Stimulated activated CD4-positive, alpha-beta T cell treated with anti-CD3 and anti-CD28 coated beads, Interleukin-4, amount 100 ng/mL, for 1 hour (primary cell): ENCODE data around the gene POMT2.
A peak's percentile ranks its signal among the peaks of the same experiment; 100 is the strongest.
"Not testable (repeated sequence)": the region's sequence is repeated elsewhere in the genome, so short reads cannot be mapped to it uniquely, and the experiment has no call there.

Experiments used
- DNase-seq: peaks from one replicate; pipeline ENCODE4 v3.0.0-alpha.2; 2020

The POMT2 gene, protein sequence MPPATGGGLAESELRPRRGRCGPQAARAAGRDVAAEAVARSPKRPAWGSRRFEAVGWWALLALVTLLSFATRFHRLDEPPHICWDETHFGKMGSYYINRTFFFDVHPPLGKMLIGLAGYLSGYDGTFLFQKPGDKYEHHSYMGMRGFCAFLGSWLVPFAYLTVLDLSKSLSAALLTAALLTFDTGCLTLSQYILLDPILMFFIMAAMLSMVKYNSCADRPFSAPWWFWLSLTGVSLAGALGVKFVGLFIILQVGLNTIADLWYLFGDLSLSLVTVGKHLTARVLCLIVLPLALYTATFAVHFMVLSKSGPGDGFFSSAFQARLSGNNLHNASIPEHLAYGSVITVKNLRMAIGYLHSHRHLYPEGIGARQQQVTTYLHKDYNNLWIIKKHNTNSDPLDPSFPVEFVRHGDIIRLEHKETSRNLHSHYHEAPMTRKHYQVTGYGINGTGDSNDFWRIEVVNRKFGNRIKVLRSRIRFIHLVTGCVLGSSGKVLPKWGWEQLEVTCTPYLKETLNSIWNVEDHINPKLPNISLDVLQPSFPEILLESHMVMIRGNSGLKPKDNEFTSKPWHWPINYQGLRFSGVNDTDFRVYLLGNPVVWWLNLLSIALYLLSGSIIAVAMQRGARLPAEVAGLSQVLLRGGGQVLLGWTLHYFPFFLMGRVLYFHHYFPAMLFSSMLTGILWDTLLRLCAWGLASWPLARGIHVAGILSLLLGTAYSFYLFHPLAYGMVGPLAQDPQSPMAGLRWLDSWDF

DNA sequence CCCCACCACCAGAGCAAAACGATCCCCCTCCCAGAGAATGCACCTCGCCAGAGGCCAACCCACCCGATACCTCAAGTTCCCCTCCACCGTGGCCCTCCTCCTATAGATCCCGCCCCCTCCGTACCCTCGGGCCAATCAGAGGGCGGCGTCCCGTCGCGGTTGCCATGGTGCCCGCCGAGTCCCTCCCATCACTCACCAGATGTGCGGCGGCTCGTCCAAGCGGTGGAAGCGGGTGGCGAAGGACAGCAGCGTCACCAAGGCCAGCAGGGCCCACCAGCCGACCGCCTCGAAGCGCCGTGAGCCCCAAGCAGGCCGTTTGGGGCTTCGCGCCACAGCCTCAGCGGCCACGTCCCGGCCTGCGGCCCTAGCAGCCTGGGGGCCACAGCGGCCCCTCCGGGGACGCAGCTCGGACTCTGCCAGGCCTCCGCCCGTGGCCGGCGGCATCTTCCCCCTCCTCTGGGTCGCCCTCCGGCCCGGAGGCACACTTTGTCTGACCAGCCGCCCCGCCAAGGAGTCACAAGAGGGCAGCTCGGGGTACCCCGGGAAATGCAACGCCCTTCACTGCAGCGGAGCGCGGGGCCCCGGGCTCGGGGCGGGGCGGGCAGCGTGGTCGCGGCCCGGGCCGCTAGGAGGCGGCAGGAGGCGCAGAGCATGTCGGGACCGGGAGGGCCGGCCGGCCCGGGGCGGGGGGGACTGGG, at the start of gene POMT2:
TSS of gene POMT2 (minus strand) at position 646 of the 698 bp plus-strand sequence. CDS start at position 444, 202 bp downstream.
- DNase-seq: peak; percentile 90

DNA sequence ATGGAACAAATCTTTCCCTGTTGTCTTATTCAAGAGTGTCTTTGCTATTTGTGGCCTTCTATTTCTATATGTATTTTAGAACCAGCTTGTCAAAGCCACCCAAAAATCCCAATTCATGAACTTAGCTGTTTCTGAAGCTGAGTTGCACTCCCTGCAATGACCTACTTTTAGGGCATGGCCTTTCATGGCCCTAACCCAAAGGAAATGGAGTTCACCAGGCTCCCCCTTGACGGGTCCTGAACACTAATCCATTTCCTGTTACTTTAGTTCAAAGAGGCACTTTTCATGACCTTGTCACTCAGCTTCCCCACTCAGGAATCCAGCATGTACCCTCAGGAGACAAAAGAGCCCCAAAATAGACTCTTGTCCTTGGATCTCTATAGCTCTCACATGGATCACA, 48.6 kb upstream of the POMT2 start:
- DNase-seq: no peak

DNA sequence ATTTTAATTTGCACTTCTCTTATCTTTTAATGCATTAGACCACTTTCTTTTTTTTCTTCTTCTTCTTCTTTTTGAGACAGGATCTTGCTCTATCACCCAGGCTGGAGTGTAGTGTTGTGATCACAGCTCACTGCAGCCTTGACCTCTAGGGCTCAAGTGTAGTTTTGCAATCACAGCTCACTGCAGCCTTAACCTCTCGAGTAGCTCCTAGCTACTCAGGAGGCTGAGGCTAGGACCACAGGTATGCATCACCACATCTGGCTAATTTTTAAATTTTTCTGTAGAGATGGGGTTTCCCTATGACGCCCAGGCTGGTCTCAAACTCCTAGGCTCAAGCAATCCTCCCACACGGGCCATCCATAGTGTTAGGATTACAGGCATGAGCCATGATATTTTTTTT, 43.5 kb upstream of the POMT2 start:
- DNase-seq: no peak

DNA sequence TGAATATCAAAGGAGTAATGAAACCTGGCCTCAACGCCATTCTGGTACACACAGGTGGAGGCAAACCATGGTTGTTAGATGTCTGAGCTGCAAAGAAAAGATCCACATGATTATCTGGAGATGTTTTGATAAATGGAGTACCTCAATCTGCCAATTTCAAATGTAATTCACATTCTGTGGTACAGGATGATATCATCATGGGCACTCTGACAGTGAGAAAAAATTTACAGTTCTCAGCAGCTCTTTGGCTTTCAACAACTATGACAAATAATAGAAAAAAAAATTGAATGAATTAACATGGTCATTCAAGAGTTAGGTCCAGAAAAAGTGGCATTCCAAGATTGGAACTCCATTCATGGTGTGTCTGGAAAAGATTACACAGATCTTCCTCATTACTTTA, 38.9 kb upstream of the POMT2 start:
- no peak for DNase-seq

DNA sequence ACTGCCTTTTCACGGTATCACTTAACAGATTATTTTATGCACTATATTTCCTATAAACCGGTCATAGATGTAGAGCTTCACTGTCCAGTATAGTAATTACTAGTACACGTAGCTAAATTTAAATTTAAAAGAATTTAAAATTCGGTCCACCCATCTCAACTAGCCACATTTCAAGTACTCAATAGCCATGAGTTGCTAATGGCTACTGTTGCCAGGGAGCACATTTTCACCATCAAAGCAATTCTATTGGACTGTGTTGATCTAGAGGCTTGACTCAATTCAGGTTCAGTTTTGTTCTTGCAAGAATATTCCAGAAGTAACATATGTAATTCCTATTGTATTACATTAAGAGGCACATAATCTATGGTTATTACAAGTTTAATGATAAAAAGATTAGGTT, 36.2 kb upstream of the POMT2 start:
- DNase-seq: no peak

DNA sequence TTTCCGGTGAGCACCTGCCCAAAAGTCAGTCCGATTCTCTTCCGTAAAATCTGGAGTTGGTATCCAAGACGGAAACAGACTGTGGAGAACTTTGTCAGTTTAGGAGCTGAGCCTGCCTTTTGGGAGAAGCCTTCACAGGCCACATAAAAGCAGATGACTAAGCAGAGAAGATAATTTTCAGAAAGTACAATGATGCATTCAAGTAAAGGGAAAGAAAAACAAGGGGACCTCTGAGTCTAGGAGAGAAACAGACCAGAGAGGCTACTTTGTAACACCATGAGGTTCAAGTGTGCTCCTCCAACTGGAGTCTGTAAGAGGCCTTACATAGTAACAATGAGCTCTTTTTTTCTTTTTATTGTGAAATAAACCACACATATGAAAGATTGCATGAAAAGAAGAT, 35.1 kb upstream of the POMT2 start:
- DNase-seq: no peak

DNA sequence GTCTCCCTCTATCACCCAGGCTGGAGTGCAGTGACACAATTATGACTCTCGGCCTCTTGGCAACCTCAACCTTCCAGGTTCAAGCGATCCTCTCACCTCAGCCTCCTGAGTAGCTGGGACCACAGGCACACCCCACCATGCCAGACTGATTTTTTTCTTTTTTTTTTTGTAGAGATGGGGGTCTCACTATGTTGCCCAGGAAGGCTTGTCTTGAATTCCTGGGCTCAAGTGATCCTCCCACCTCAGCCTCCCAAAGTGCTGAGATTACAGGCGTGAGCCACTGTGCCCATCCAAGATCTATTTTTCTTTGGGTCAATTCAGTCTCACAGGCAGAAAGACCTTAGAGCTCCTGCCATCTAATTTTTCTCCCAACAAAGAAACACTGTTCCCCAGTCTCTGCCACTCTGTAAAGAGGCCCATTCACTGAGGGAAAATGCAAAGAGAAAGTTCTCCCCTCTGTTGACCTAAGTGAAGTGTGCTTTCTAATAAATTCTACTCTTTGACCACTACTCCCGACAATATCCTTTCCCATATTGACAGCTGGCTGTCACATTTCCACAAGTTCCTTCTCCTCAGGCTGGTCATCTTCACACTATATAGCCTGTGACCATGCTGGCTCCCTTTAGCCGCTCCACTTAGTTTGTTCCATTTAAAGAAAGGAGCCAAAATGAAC, 32.9 kb upstream of the POMT2 start:
- no peak for DNase-seq

DNA sequence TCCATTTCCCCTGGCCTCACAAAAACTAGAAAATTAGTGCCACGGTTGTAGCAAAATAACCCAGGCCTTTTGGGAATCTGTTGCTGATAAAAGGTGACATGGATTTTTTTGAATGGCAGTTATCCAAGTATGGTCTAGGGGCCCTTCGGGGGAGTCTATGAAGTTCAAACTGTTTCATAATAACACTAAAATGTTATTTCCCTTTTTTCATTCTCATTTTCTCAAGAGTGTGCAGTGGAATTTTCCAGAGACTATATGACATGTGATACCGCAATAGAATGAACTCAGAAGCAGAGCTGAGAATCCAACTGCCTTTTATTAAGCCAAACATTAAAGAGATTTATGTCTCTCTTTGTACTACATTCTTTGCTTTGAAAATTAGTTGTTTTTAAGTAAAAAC, 27.1 kb upstream of the POMT2 start:
- no peak for DNase-seq

DNA sequence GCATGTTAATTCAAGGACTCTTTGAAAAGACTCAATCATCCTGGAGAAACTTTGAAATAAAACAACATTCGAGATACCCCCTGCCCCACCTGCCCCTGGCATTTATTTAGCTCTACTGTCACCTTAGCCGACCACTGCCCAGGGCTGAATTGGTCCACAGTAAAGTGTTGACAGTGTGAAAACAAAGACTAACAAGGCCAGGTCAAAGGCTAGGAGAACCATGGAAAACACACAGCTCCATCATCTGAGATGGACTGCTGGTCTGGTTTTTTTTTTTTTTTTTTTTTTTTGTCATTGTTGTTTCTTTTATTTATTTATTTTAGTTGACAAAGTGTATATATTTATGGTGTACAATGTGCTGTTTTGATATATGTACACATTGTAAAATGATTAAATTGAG, 25.8 kb upstream of the POMT2 start:
- DNase-seq: no peak

DNA sequence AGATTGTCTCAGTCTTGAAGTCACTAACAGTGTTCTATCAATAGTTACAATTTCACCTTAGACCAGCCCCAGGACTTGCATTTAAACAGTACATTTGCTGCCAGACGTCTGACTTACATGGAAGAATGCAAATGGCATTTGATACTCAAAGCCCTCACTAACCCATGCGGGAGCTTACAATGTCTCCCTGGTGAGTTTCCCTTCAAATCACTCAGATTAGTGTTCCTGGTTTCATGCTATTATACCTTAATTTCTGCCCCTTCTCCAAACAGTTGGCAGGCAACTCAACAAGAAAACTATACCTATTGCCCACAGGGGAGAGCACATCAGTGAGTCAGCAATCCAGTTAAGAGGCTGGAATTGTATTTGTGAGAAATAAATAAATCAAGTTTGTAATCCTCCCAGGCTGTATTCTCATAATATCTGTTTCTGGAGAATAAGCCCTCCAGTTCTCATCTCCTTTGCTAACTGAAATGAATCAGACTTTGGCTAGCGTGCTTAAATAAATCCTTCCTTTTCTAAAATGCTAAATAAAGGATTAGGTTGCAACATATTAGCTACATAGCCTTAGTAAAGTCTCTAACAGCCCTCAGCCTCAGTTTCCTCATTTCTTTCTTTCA, 23.8 kb upstream of the POMT2 start:
- no peak for DNase-seq

DNA sequence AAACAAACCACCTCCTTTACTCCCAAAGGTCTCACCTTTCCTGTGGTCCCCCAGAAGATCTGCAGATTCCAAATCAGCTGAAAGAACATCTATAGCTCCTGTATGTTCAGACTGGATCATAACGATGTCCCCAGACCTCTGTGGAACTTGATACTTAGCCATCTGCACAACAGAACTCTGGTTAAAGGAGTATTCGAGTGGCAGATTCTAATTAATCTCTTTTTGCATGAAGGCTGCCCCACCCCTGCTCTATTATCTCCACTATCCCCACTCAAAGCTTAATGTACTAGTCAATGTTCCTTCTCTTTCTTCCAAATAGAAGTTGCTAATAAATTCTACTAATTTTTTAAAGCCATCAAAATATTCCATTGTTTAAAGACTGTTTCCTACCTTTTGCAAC, 23.0 kb upstream of the POMT2 start:
- no peak for DNase-seq

DNA sequence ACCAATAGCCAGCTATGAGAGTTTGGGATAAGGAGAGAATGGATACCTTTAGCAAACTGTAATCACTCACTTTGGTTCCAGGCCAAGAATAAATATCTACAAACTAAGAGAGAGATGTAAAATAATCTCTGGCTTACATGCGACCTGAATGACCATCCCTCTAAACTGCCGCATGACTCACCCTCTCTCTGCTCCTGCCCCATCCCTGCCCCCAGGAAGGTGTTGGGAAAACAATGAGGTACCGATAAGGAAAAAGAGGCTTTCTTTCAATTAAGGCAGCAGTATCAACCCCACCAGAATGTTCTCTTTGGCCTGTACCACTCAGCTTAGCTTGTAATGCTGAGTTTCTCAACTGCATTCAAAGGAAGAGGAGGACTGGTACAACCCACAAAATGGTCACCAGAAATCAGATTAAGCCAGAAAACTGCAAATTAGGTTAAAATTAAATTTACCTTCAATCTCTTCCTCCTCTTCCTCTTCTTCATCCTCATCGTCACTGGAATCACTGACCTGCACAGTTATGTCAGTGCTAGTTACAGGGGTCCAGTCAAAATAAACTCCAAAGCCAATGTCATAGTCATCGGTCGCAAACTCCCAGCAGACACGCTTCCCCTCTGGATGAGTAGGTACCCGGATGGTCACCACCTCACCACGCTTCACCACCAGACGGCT, 22.2 kb upstream of the POMT2 start:
- DNase-seq: no peak

DNA sequence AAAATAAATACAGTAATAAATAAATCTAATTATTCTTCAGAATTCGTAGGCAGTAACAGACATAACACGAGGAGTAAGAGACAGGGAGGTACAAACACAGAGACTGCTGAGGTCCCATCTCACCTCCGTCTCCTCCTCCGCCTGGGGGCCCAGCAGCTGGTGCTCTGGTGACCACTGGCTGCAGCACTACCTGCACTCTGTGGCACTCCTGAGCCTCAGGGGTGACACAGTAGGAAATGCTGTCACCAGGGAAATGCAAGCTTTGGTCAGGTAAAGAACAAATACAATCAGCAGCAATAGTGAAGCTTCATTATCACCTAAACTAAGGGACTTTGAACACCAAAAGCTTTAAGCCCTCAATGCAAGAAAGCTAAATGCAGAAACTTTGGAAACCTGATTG, 19.7 kb upstream of the POMT2 start:
- DNase-seq: no peak

DNA sequence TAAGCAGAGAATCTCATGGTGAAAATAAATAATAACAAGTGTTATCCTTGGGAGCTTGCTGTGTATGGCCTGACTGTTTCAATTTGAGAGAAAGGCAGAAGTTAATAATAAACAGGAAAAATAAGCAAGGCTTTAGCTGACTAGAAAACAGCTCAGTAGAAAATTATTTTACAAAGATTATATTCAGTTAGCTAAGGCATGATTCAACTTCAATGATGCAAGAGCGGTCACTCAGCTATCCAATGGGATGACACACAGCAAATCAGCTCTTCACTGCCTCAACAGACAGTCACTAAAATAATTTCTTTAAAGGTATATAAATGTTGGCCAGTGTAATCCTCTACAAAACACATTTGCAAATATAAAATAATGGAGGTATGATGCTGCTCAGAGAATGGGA, 18.7 kb upstream of the POMT2 start:
- no peak for DNase-seq

DNA sequence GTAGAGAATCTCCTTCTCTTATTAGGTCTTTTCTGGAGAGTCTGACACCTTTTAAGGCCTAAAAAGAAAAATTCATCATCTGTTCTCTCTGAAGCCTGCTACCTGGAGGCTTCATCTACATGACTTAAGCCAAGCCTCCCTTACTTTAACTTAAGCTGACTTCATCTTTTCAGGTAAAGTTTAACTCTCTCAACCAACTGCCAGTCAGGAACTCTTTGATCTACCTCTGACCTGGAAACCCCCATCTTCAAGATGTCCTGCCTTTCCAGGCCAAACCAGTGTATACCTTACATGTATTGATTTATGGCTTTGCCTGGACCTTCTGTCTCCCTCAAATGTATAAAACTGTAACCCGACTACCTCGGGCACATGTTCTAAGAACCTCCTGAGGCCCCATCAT, 17.6 kb upstream of the POMT2 start:
- DNase-seq: no peak

DNA sequence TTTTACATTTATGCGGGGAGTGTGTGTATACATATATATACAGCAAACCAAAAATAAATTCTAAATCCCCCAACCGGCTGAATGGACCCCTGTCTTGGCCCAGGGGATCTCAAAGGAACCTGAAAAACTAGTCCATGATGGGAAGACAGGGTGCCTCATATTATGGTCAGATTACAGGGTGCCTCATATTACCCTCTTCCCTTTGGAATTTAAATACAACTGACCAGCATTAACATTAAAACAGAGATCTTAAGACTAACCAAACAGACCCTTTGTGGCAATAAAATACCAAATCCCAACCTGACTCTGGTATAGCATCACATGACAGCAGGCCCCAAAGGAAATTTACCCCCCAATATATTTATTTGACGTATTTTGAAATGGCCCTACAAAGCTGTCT, 17.2 kb upstream of the POMT2 start:
- DNase-seq: no peak

DNA sequence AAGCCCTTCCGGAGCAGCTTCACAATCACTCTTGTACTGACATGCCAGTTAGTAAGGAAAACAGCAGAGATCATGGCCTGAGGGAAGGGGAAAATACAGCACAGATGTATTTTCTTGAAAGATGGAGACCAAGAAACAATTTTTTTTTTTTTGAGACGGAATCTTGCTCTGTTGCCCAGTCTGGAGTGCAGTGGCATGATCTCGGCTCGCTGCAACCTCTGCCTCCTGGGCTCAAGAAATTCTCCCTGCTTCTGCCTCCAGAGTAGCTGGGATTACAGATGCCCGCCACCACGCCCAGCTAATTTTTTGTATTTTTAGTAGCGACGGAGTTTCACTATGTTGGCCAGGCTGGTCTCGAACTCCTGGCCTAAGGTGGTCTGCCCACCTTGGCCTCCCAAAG, 16.6 kb upstream of the POMT2 start:
- DNase-seq: not testable (repeated sequence)

DNA sequence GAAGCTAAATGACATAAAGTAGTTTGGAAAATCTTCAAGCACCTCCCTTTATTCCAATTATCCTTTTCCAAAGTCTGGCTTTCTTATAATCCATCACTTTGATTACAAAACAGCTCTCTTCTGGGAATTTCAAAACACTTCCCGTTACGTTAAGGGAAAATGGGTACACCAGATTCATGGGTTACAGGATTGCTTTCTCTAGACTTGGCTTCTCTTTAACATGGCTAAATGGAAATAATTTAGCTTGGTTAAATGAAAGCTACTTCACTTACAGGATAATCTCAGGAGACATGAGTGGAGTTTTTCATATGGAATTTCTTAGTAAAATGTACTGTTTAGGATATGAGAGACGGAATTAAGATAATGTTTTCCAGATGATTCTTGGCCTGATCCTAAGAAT, 14.9 kb upstream of the POMT2 start:
- no peak for DNase-seq

DNA sequence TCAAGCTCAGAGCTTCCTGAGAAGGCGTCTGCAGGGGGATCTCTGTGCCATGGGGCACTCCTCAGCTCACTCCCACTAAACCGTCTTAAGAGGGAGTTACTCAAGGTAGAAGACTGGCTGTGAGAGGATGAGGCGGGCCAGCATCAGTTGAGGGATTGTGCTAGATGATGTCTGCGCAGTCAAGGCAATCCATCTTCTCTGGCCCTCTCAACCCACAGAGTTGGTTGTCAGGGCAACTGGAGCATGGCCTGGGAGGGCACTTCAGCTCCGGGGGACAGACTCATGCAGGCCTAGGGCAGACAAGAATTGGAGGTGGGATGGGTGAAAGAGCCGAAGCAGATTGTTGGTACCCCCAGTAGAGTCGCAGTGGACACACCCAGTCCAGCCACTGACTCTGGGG, 9.2 kb upstream of the POMT2 start:
- DNase-seq: no peak

DNA sequence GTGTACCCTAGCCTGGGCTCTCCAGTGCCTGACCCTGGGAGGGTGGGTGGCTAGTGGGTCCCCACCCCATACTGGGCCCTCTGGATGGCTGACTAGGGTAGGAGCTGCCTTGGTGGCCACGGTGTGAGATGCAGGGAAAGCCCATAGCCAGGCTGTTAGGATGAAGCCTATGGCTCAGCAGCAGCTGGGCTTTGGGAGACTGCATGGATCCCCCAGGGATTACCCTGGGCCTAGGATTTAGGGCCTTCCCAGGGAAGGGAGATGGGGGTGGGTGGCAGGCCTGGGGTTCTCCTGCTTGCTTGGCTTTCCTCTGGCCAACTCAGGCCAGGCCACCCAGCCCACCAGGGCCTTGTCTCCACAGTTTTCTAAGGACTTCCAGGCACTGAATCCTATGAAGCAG, 6.4 kb upstream of the POMT2 start:
- DNase-seq: no peak

DNA sequence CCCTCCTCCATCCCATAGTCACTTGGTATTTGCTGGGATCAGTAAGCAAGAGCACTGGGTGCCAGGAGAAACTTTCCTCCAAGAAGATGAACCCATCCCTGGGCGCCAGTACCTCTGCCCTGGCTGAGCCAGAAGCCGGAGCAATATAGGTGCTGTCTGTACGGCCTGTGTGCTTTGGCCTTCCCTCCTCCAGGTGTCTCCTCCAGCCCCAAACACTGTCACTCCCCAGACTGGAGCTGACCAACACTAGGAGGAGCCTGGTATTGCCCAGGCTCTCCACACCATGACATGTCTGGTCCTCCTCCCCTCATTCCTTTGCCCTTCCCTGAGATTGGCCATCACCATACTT, 5.0 kb upstream of the POMT2 start:
- DNase-seq: no peak
